Posterior cingulate gyrus (tissue), 11 donors: ENCODE data around the gene RBM33.
A peak's percentile ranks its signal among the peaks of the same experiment; 100 is the strongest.

ENCODE experiments used
- DNase-seq, 10 donors: peaks; one replicate each; pipeline versions ENCODE4 v3.0.0 to v3.0.0-alpha.2; 2020 to 2021; ENCODE audit warnings: mixed read lengths in 3 of 10
- intact Hi-C: fragments of 100-400 bp; cut with DNase I; formaldehyde crosslinking; loops from one replicate; pipeline ENCODE4 v1.15.1; 2023

RBM33 gene

DNA sequence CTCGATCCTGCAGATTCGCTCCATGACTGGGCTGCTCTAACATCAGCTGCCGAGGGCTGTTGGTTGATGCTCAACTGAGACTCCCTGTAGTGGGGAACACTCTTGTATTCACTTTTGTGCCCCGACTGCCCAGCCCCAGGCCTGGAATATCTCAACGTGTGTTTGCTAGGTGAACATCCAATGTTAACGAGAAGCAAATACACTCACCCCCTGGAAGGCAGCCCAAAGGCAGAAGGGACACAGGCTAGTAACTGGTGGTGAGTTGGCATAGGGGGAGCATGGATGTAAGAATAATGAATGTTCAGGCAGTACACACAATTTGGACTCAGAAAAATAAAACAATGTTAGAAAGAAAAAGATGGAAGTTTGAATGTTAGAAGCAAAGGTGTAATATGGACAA lies 24.0 kb upstream of the RBM33 start:
- no peak for DNase-seq
- intact Hi-C loops, result no loop called here

DNA sequence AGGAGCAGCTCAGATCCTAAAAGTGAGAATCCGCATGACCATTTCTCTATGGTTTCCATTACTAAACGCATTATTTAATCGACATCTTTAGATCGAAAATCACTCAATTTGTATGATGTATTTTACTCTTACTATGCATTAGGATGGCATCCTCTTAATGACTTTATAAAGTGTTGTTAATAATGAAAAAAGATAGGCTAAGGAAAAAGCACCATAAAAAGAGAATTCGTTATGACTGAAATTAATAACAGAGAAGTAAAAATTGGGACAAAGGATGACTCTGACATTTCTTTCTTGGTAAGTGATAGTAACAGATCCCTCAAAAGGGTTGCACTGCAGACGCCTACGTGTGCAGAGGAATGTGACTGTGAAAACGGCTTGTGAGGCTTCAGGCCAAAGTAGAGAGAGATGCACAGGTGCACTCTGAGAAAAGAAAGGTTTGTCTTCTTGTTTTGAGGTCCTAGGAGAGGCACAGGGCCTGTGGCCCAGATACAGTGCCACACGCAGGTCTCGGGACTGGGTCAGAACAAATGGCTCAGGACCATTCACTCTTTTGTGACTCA lies 23.0 kb upstream of the RBM33 start:
- intact Hi-C loops, result no loop called here
- DNase-seq, result no peak

DNA sequence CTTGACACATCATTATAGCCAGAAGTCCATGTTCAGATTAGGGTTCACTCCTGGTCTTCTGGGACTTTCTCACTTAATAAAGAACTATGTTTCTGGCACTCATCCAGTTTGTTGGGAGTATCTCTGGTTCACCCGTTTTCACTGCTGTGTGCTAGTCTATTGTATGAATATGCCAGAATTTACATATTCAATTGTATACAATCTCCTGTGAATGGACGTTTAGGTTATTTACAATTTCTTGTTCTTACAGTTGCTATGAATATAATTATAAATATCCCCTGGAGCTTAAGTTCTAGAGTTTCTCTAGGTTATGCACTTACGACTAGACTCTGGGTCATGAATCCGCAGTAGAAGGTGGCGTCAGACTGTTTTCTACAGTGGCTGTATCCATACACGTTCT lies 20.0 kb upstream of the RBM33 start:
- intact Hi-C loops, result no loop called here
- no peak for DNase-seq

DNA sequence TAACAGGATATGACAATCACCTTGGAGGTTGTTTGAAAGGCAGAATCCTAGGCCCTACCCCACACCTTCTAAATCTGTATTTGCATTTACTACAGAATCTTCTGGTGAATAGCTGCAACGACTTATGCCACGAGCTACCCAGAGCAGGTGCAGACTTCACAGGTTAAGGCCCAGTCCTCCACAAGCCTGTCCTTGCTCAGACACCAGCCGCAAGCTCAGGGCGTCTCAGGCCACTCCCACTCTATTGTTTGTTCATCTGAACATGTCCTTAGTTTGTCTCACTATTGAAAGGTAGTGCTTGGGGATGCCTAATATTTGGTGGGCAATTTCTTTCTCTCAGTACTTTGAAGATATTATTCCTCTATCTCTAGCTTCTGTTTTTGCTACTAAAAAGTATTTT lies 18.9 kb upstream of the RBM33 start:
- intact Hi-C loops, result no loop called here

DNA sequence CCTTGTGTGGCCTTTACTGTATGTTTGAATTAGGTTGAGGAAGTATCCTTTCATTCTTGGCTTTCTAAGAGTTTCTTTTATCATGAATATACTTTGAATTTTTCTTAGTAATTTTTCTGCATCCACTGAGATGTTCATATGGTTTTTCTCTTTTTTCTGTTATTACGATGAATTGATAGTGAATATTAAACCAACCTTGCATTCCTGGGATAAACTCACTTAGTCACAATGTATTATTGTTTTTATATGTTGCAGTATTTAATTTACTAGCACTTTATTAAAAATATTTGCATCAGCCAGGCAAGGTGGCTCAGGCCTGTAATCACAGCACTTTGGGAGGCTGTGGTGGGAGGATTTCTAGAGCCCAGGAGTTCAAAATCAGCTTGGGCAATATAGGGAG lies 15.3 kb upstream of the RBM33 start:
- no peak for DNase-seq
- intact Hi-C loops, result no loop called here

More for the DNA sequence above, 18.9 kb upstream of the RBM33 start:
- DNase-seq, result no peak

DNA sequence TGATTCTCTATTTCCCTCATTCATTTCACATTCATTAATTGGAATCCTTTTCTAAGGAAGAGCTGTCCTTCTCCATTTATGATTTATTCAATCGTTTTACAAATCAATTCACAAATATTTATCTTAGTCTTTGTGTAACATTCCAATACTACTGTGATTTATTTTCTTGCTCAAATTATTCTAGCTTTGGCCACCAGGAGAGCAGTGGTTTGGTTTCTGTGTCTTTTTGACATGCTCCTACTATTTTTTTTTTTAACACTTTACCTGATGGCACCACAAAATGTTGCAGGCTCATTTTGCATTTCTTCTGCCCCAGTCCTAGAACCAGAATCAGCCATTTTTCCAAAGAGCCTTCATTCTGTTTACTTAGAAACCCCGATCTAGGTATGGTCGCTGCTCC lies 13.3 kb upstream of the RBM33 start:
- intact Hi-C loops, result no loop called here
- no peak for DNase-seq

DNA sequence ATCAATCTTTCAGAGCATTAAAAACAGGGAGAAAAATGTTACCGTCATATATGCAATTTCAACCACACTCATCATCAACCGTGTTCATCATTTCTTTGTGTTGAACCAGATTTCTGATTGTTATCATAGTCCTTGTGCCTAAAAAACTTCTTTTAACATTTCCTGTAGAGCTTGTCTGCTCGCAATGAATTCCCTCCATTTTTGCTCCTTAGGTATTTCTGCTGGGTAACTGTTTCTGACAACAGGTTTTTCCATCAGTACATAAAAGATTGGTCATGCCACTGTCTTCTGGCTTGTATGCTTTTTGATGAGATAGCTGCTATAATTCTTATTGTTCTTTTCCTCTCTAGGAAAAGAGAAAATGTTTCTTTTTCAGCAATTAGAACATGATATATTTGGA lies 8.6 kb upstream of the RBM33 start:
- no peak for DNase-seq
- intact Hi-C loops, result no loop called here

DNA sequence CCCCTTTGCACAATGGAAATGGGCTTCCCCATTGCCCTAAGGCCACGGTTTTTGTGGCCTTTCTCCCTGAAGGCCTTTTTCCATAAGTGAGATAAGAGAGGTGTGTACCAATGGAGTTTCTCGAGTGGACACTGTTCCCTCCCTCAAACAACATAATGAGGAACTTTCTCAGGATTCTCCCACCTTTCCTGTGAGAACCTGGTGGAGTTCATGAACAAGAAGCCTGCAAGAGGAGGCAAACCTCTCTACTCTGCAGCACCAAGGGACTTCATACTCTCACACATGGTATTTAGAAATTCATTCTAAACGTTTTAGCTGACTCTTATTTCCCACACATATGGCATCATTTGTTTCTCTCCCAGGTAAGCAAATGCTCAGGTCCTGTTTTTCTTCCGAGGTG lies 7.3 kb upstream of the RBM33 start:
- DNase-seq, result no peak
- intact Hi-C loops, result no loop called here

DNA sequence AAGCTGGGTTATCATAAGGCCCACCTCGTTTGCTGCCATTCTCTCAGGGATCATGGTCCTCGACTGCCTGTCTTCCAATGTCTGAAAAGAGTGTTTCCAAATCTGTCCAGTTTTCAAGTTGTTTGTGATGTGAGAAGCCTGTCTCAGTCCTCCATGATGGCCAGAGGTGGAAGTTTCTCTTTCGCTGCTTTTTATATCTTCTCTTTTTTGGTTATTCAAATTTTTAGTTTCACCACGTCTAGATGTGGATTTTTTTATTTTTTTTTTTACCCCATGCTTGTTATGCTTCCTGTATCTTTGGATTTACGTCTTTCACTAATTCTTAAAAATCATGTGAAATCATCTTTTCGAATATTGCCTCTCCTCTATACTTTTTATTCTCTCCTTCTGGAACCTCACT lies 6.1 kb upstream of the RBM33 start:
- intact Hi-C loops, result no loop called here
- DNase-seq, result no peak

DNA sequence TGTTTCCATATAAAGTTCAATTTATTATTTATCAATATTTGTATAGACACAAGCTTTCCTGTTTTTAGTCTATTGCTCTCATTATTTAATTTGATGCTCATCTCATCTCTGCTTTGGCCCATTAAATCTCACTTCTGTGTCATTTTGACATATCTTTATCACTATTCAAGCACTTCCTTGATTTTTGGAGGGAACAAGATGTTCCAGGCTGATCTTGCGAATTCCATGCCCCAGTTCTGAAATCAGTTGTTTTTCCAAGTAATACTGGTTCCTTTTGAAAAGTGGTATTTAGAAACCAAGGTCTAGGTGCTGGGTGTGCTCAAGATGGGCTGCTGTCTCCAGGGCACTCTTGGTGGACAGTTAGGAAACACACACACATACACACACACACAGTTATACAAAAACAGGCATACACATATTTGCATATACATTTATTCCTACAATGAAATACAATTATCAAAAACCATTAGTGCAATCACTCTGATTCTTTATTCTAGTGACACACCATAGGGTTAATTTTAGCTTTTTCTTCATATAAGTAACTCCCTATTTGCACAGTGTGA lies 4.4 kb upstream of the RBM33 start:
- DNase-seq, result no peak
- intact Hi-C loops, result loop anchor here (5.0 kb wide), 1 partner anchor 97 kb away; no protein-coding TSS in a partner anchor

DNA sequence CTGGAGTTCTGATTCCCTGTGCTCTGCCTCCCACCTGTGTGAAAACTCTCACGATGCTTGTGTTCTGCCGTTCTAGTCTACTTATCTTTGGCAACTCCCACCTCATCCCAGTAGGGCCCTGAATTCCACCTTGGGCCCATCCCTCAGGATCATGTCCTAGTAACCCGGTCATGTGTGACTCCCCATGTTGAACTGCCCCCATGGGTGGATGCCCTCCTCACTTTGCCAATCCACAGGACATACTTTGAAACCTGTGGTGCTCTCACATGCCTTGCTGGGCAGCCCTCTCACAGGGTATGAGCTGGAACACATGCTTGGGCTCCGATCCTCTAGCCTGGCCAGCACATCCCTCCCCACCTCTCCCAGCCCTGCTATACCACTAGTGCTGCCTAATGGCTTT lies 3.8 kb upstream of the RBM33 start:
- no peak for DNase-seq
- intact Hi-C loops, result loop anchor here (5.0 kb wide), 1 partner anchor 97 kb away; no protein-coding TSS in a partner anchor

DNA sequence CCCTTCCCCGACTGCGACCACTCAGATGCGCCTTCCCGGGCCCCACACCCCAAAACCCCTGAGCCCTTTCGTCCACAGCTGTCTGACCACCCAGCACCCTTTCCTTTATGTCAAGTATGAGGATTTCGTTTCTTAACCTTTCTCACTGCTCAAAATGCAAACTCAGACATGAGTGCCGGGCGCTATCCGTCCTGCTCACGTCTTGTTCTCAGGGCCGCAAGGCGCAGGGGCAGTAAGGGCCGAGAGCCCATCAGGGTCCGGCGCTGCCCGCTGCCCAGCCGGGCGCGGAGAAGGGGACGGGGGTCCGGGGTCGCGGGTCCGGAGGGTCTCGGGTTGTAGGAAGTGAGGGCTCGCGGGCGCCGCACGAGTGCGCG lies 670 bp upstream of the RBM33 start:
- intact Hi-C loops, result loop anchor here (5.0 kb wide), 1 partner anchor 94 kb away; no protein-coding TSS in a partner anchor
- peak in 2 of 10 donors; percentile 22 to 89 for DNase-seq

DNA sequence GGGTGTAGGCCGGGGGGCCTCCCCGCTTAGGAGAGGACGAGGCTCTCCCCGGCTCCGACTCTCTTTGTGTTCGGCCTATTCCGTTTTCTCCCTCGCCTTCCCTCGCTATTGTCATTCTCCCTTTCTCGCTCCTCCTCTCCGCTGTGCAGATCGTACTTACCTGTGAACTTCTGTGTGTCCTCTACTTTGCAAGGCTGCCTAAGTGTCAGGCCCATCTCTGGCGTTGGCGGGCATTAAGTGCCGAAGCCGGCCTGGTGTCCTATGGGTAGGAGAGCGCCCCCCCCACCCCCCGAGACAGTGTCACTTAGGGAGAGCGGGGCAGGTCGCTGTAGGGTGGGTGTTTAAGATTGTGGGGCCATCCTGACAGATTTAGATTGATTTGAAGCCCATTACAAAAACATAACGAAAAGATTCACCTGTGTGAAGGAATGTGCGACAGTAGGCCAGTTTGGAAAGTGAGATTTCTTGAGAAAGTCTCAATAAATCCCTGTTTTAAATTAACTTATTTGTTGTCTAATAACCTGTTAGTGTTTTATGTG lies 579 bp downstream of the RBM33 start:
- peak in 4 of 10 donors; percentile 16 to 88 (median 32) for DNase-seq
- intact Hi-C loops, result loop anchor here (5.0 kb wide), 1 partner anchor 92 kb away; no protein-coding TSS in a partner anchor

DNA sequence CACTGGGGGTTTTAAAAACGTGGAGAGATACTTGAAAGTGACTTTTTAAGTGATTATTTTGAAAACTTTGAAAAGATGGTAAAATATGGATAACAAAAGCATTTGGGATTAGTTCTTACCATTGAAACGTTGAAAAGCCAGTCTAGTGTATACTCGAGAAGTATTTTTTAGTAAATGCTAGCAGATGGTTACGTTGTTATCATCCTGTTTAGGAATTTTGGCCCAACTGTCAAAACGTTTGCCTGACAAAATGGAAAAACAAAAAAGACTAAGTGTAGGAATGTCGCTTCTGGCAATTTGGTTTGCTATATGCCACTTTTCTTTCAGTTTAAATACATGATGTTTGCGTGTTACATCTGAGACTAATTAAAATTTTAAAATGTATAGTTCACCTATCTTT lies 1.2 kb downstream of the RBM33 start:
- no peak for DNase-seq
- intact Hi-C loops, result no loop called here

DNA sequence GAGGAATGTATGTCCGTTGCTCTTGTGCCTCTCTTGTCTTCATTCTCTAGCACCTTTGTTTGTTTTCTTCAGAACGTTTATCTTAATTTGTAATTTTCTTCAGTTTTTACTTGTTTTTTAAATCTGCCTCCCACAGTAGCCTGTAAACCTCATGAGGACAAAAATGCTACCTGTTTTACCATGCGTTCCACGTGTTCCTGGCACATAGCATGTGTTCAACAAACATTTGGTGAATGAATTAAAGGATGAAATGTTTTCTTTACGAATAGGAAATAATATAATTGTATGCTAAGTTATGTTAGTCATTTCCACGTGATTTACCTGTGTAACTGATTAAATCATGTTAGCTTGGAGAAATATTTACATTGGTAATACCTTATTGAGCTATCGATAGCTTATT lies 2.2 kb downstream of the RBM33 start:
- DNase-seq, result no peak
- intact Hi-C loops, result no loop called here

DNA sequence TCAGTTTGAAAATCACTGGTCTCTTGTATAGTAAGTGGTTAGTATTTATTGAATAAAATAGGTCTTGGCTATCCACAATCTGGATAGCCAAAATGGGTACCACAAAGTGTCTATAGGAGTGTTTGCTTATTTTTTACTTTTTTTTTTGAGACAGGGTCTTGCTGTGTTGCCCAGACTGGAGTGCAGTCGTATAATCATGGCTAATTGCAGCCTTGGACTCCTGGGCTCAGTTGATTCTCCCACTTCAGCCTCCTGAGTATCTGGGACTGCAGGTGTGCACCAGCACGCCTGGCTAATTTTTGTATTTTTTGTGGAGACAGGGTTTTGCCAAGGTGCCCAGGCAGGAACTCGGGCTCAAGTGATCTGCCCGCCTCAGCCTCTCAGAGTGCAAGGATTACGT lies 2.8 kb downstream of the RBM33 start:
- intact Hi-C loops, result no loop called here
- no peak for DNase-seq

DNA sequence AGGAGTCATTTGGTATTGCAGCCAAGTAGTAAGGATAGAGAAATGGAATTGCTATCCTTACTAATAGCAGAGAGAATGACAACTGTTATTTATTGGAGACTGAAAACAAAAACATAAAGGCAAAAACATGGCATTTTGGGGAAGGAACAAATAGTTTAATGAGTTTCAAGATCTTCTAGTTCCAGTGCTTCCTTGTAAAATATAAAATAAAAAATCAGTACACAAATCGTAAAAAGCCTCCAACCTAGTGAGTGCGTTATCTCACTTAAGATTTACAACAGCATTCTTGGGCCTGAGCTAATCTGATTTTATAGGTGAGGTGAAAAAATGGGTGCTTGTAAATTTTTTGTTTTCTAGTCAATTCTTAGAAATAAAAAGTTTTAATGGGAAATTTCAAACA lies 3.3 kb downstream of the RBM33 start:
- DNase-seq, result no peak
- intact Hi-C loops, result no loop called here

DNA sequence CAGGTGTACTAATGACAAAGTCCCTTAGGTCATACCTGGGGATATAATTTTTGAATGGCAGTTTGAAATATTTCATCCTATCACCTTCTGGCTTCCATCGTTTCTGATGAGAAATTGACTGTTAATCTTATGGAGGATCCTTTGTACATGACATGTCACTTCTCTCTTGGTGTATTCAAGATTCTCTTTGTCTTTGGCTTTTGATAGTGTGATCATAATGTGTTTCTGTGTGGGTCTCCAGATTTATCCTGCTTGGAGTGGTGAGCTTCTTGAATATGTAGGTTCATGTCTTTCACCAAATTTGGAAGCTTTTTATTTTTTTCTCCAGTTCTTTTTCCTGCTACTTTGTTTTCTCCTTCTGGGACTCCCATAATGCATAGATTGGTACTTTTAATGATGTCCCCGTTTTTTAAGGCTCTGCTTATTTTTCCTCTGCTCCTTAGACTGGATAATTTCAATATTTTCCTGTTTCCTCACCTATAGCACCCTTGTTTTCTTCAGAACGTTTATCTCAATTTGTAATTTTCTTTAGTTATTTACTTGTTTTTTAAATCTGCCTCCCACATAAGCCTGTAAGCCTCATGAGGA lies 4.4 kb downstream of the RBM33 start:
- intact Hi-C loops, result no loop called here

DNA sequence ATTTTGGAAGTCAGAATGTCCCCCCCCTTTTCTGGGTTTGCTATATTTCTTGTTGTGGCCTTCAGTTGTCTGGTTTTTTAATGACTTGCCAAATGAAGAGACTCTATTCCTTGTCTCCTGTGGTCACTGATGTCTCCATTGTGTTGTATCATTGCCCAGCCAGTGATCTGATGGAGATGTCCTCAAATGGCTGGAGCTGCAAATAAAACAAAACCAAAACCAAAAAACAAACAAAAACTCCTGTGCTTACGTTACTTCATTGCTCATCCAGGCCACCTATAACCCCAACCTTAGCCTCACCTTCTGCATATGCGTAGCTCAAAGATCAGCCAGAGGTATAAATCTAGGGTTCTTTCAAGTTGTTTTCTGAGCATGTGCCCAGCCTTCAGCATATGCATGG lies 5.1 kb downstream of the RBM33 start:
- intact Hi-C loops, result no loop called here
- DNase-seq, result no peak

More for the DNA sequence above, 4.4 kb downstream of the RBM33 start:
- DNase-seq, result no peak

DNA sequence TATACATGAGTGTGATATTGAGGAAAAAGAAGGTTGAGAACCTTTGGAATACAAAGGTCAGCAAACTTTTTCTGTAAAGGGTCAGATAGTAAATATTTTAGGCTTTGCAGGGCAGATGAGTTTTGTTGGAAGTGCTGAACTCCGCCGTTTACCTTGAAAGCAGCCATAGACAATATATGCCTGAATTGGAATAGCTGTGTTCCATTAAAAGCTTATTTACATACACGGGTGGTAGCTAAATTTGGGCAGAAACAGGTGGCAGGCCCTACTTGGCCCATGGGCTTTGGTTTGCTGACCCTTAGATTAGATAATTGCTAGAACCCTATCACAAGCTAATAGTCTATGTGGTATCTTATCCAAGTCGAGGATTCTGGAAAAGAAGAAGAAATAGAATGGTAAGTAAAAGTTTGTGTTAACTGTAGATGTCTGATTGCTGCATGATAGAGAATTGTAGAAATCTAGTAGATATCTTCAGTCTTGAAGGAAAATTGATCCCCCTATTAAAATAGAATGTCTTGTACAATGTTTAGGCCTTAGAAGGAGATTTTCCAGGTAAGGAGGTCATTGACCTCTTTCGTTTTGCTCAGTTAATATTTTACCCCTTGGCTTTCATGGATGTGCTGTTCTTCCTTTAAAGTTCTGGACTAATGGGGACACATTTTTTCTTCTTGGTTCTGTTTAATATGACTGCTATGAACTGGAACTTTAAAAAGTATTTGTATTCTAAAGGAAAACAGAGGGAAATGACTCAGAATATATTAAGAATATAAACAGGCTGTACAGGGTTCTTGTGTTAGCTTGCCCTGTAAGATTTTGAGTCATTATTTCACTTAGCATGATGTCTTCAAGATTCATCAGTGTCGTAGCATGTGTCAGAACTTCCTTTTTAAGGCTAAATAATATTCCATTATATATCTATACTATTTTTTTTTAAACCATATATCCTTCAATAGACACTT lies 8.0 kb downstream of the RBM33 start:
- intact Hi-C loops, result no loop called here
- no peak for DNase-seq

DNA sequence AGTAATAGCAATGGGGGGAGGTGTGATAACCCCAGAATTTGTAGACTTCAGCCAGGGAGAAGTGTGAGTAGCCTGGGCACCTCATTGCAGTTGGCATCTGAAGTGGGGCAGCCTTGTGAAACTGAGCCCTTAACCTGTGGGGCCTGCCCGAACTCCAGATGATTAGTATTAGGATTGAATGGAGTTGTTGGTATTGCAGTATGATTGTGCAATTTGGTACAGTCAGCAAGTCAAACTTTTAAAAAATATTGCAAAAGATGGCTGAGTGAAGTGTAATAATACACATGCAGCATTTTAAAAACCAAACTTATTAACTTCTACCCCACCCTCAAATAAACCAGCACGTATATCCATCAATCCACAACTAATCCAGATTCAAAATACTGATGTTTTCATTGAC lies 9.3 kb downstream of the RBM33 start:
- intact Hi-C loops, result no loop called here
- DNase-seq, result no peak
